ENCODE measurements around the gene ESPL1.

DNA sequence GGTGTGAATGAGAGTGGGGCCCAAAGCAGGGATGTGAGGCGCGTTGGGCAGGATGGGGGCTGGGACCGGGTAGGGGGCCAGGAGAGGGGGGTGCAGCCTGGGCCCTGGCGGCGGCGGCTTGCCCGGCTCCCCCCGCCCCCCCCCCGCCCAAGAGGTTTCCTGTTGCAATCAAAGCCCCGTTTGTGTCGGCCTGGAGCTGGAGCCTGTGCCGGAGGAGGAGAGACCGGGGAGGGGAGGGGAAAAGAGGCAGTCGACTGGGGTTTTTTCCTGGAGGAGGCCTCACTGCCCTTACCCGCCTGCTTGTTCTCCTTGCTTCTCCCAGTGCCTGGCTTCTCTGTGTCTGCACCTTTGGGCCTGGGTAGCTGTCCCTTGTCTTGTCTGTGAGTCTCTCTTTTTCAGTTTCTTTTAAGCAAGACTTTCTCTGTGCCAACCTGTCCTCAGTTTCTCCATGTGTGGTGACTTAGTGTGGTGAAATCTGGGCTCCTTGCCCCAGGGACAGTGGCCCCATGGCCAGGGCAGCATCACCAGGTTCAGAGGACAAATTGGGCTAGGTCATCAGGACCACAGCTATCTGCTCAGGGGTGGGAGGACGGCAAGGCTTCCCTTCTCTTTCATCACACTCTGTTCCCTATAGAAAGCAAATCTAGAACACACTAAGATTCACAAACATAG, 44.6 kb upstream of the ESPL1 start:
- no peak for TF ChIP-seq CTCF (IDR thresholded peaks at IDR 0.05)
- TF ChIP-seq POLR2A (IDR thresholded peaks at IDR 0.05) = no peak
